GM12878 (cell line): ENCODE measurements around the gene EEFSEC. TPM values are rescaled to one million over a fixed set of nuclear protein-coding genes. Genes with fewer than 3 reads are reported as not detected.

Experiments
- ATAC-seq: fragments of 200-7000 bp; cut with Tn5 transposase; 3 replicates; pipeline ENCODE4 v1.9.1; 2020; ENCODE audit warnings: mild to moderate bottlenecking, moderate library complexity
- BruUV-seq: library from RNA; stranded (reverse); fragments of 400-500 nt; replicated peaks from 2 replicates; lab custom pipeline; 2021; lab: Mats Ljungman, UMichigan
- CTCF ChIA-PET: fragments of 300-600 bp; sonication (Branson Sonifier 250); formaldehyde crosslinking; extraction: SDS; loops from one replicate; lab custom pipeline; 2021; ENCODE audit warnings: inconsistent platforms; lab: Yijun Ruan, JAX
- POLR2A ChIA-PET: fragments of 350-600 bp; formaldehyde crosslinking; extraction: SDS; loops from one replicate; lab custom pipeline; 2021; ENCODE audit warnings: inconsistent platforms; lab: Charles Lee
- RAD21 ChIA-PET: fragments of 300-600 bp; sonication (Branson Sonifier 250); formaldehyde crosslinking; loops from one replicate; lab custom pipeline; 2023; ENCODE audit warnings: antibody characterized with exemption; ENCODE audit not compliant: unreplicated experiment; lab: Charles Lee
- SMC1A ChIA-PET: fragments of 300-600 bp; sonication (Branson Sonifier 250); formaldehyde crosslinking; loops from one replicate; lab custom pipeline; 2023; ENCODE audit not compliant: unreplicated experiment, uncharacterized antibody; lab: Charles Lee
- DNase-seq: peaks from one replicate; pipeline ENCODE4 v3.0.0-alpha.2; 2011; ENCODE audit warnings: low read depth, low spot score
- FAIRE-seq: peaks from 3 replicates; lab custom pipeline; 2011; peaks lifted over from hg19 to GRCh38; lab: Jason Lieb, UNC
- H2AFZ ChIP-seq: 2 replicates; pipeline ENCODE4 v1.6.0; 2011; ENCODE audit warnings: low read depth, low read length, control low read depth; ENCODE audit not compliant: control insufficient read depth
- H3K27ac ChIP-seq: 2 replicates; pipeline ENCODE4 v1.5.1; 2011; ENCODE audit warnings: control low read depth; ENCODE audit not compliant: control insufficient read depth, insufficient read depth
- H3K27me3 ChIP-seq, 2 experiments: replicated peaks in 1 of 2; 2 replicates each; pipeline versions ENCODE4 v1.6.0 to v1.6.1; 2011; ENCODE audit warnings: low read length in 1 of 2; ENCODE audit not compliant: control insufficient read depth in 2 of 2, insufficient read depth in 2 of 2
- H3K36me3 ChIP-seq, 2 experiments: 2 replicates each; pipeline ENCODE4 v1.5.1; 2011; ENCODE audit warnings: low read length in 1 of 2; ENCODE audit not compliant: control insufficient read depth in 2 of 2, insufficient read depth in 2 of 2
- H3K4me1 ChIP-seq: 2 replicates; pipeline ENCODE4 v1.6.1; 2011; ENCODE audit warnings: mild to moderate bottlenecking, low read length, moderate library complexity, mixed read lengths; ENCODE audit not compliant: control insufficient read depth, insufficient read depth
- H3K4me2 ChIP-seq: 2 replicates; pipeline ENCODE4 v1.6.0; 2011; ENCODE audit warnings: control low read depth; ENCODE audit not compliant: control insufficient read depth, insufficient read depth
- H3K4me3 ChIP-seq: fragments of 200-600 bp; sonication (generic); 2 replicates; pipeline ENCODE4 v1.5.1; 2016
- H3K79me2 ChIP-seq: 2 replicates; pipeline ENCODE4 v1.6.0; 2011; ENCODE audit warnings: low read length; ENCODE audit not compliant: control insufficient read depth, insufficient read depth
- H3K9ac ChIP-seq: 2 replicates; pipeline ENCODE4 v1.8.0; 2011; ENCODE audit warnings: low read length, control low read depth, mixed read lengths; ENCODE audit not compliant: control insufficient read depth, insufficient read depth
- H3K9me3 ChIP-seq: replicated peaks from 3 replicates; pipeline ENCODE4 v1.5.1; 2011; ENCODE audit warnings: mild to moderate bottlenecking, low read length; ENCODE audit not compliant: control insufficient read depth, insufficient read depth
- H4K20me1 ChIP-seq: 2 replicates; pipeline ENCODE4 v1.6.0; 2011; ENCODE audit not compliant: control insufficient read depth, insufficient read depth
- BACH1 ChIP-seq: fragments of 450-650 bp; IDR thresholded peaks from 2 replicates; pipeline ENCODE4 v1.6.1; 2017; ENCODE audit warnings: mild to moderate bottlenecking, borderline replicate concordance
- CEBPB ChIP-seq, 2 experiments: fragments of 150-350 bp in 1 of 2; IDR thresholded peaks; 2 replicates each; pipeline ENCODE4 v1.6.1; 2012 to 2014; ENCODE audit warnings: low read depth in 2 of 2, low read length in 2 of 2, borderline replicate concordance in 1 of 2, inconsistent platforms in 1 of 2
- ELK1 ChIP-seq: IDR thresholded peaks from 2 replicates; pipeline ENCODE4 v1.6.1; 2012; ENCODE audit warnings: low read depth, low read length, improper control_type of control experiment
- EZH2 ChIP-seq: IDR thresholded peaks from 2 replicates; pipeline ENCODE4 v1.6.1; 2012; ENCODE audit warnings: low read depth, mild to moderate bottlenecking, control low read depth, inconsistent platforms, low read length, borderline replicate concordance; ENCODE audit not compliant: control insufficient read depth
- JUNB ChIP-seq: IDR thresholded peaks from 2 replicates; pipeline ENCODE4 v1.6.1; 2016; ENCODE audit warnings: antibody characterized with exemption, mild to moderate bottlenecking
- NBN ChIP-seq: fragments of 450-650 bp; IDR thresholded peaks from 2 replicates; pipeline ENCODE4 v1.6.1; 2016
- TARDBP ChIP-seq: IDR thresholded peaks from 2 replicates; pipeline ENCODE4 v1.6.1; 2016; ENCODE audit warnings: borderline replicate concordance
- TCF7 ChIP-seq: IDR thresholded peaks from 2 replicates; pipeline ENCODE4 v1.6.1; 2014; ENCODE audit warnings: antibody characterized with exemption, borderline replicate concordance
- ZBTB4 ChIP-seq: fragments of 450-650 bp; formaldehyde crosslinking; IDR thresholded peaks from 2 replicates; pipeline ENCODE4 v1.4.0; 2022; ENCODE audit warnings: mild to moderate bottlenecking, moderate library complexity
- WGBS: methylation state at CpG from one replicate; pipeline ENCODE4 v1.1.6; 2016; ENCODE audit warnings: low lambda C conversion rate; ENCODE audit not compliant: insufficient replicate concordance, insufficient coverage; ENCODE audit errors: missing lambda C conversion rate; 5-methylcytosine and 5-hydroxymethylcytosine counted together
- in situ Hi-C: fragments of 300-500 bp; cut with MboI; formaldehyde crosslinking; loops from 9 replicates; pipeline ENCODE4 v1.14.3; 2018; ENCODE audit warnings: mixed read lengths
- intact Hi-C: fragments of 100-400 bp; cut with micrococcal nuclease; formaldehyde crosslinking; loops from one replicate; pipeline ENCODE4 v1.14.2; 2022; ENCODE audit not compliant: unreplicated experiment
- polyA plus RNA-seq, 11 experiments: library from polyadenylated mRNA; depleted of rRNA in 4 of 11; unstranded in 6 of 11; stranded (reverse) in 5 of 11; fragments of >200 nt; fragmentation: Nextera tagmentation in 4 of 11; fragmentation: Illumina TruSeq in 1 of 11; extraction: Ambion mirVana in 4 of 11; extraction: Trizol in 1 of 11; gene quantifications; 1 replicate in 1 of 11; 2 replicates in 10 of 11; pipeline versions ENCODE4 v1.2.1 to v1.2.3, GENCODE V29; 2011 to 2016; ENCODE audit warnings: inconsistent platforms in 2 of 11, missing spikeins in 2 of 11, low read depth in 1 of 11
- total RNA-seq, 4 experiments: library from RNA; depleted of rRNA in 3 of 4; stranded (reverse); fragments of >200 nt in 3 of 4; fragmentation: Illumina TruSeq in 1 of 4; extraction: Trizol in 1 of 4; gene quantifications; 2 replicates each; pipeline versions ENCODE4 v1.2.1 to v1.2.3, GENCODE V29; 2013 to 2021

Gene EEFSEC
- total and polyA plus RNA-seq, 10 of the 15 experiments (the other 5 are each of a cell fraction or from before 2014, with no cell fraction given): 0.29 to 29.1 (median 16.1) TPM

GRCh38 chr3:128143496-128143895, 9.8 kb upstream of the EEFSEC start:
- Histone ChIP-seq H3K9ac (no peak overlapping the region), H3K79me2 (no peaks in the 10 kb centered on the region), H3K4me1 (no peaks in the 10 kb centered on the region), H3K36me3 (no peaks in the 10 kb centered on the region), H3K4me2 (no peak overlapping the region), H3K27me3 (no peaks in the 10 kb centered on the region), H4K20me1 (no peaks in the 10 kb centered on the region), H3K27ac (no peak overlapping the region), H3K9me3 (no peaks in the 10 kb centered on the region), H3K4me3 (no peak overlapping the region), H2AFZ (no peak overlapping the region)
- FAIRE-seq (no peak), DNase-seq (no peak), ATAC-seq (no peak)
- TF ChIP-seq JUNB: no peak
- no peak for TF ChIP-seq EZH2
- intact Hi-C loops: no loop called here
- no TSS peak for BruUV-seq
- ChIA-PET CTCF (interaction anchor here (1.0 to 2.4 kb wide), 3 partner anchors 10 to 158 kb away, joined by 3 to 12 read pairs (median 5); no protein-coding TSS in a partner anchor), POLR2A (interaction anchor here (0.7 kb wide), 1 partner anchor 20 kb away, joined by 5 read pairs; no protein-coding TSS in a partner anchor), SMC1A (no interaction called here), RAD21 (no interaction called here)
- in situ Hi-C loops: no loop called here
- 50% methylated on average over 4 of the region's 4 CpGs for WGBS

GRCh38 chr3:128144512-128145187, 8.6 kb upstream of the EEFSEC start:
- no peaks in the 10 kb centered on the region for H3K9me3 ChIP-seq
- no peaks in the 10 kb centered on the region for H4K20me1 ChIP-seq
- WGBS: 39% methylated on average over 5 of the region's 5 CpGs
- POLR2A ChIA-PET: no interaction called here
- no peaks in the 10 kb centered on the region for H3K36me3 ChIP-seq
- DNase-seq (no peak), FAIRE-seq (no peak), ATAC-seq (no peak)
- BruUV-seq: no TSS peak
- H3K27me3 ChIP-seq: no peaks in the 10 kb centered on the region
- no peak overlapping the region for H3K4me2 ChIP-seq
- H2AFZ ChIP-seq: no peak overlapping the region
- intact Hi-C loops: no loop called here
- SMC1A ChIA-PET: no interaction called here
- no peak overlapping the region for H3K27ac ChIP-seq
- H3K79me2 ChIP-seq: no peaks in the 10 kb centered on the region
- no peak overlapping the region for H3K4me3 ChIP-seq
- CTCF ChIA-PET: interaction anchor here (0.6 to 2.4 kb wide), 4 partner anchors 11 to 324 kb away, joined by 3 to 12 read pairs (median 4); no protein-coding TSS in a partner anchor
- in situ Hi-C loops: no loop called here
- H3K9ac ChIP-seq: no peak overlapping the region
- TF ChIP-seq NBN (no peak), EZH2 (no peak), TCF7 (no peak), ZBTB4 (CRISPR knock-in tag) (no peak), CEBPB (IDR thresholded peaks at IDR 0.05; ENCODE audit: borderline replicate concordance in 1 of 2, low read depth in 2 of 2, low read length in 2 of 2) (no peak), ELK1 (no peak), TARDBP (no peak), BACH1 (no peak)
- no peaks in the 10 kb centered on the region for H3K4me1 ChIP-seq
- RAD21 ChIA-PET: no interaction called here
